Endothelial cell (in vitro differentiated cells): ENCODE measurements around the gene PRR29. TPM values are rescaled to one million over a fixed set of nuclear protein-coding genes. Genes with fewer than 3 reads are reported as not detected.

ENCODE experiments used
- DNase-seq: peaks from one replicate; pipeline ENCODE4 v3.0.0; 2021; ENCODE audit warnings: low spot score
- H3K27ac Mint-ChIP-seq: one replicate; pipeline ENCODE4 v1.8.0; 2021; ENCODE audit warnings: mixed read lengths, inconsistent platforms; ENCODE audit not compliant: unreplicated experiment
- H3K27me3 Mint-ChIP-seq: one replicate; pipeline ENCODE4 v1.8.0; 2021; ENCODE audit warnings: mild to moderate bottlenecking, moderate library complexity, mixed read lengths, inconsistent platforms; ENCODE audit not compliant: unreplicated experiment
- H3K36me3 Mint-ChIP-seq: one replicate; pipeline ENCODE4 v1.8.0; 2021; ENCODE audit warnings: mild to moderate bottlenecking, low read depth, mixed read lengths, inconsistent platforms; ENCODE audit not compliant: unreplicated experiment
- H3K4me1 Mint-ChIP-seq: one replicate; pipeline ENCODE4 v1.8.0; 2021; ENCODE audit warnings: mild to moderate bottlenecking, mixed read lengths, inconsistent platforms; ENCODE audit not compliant: unreplicated experiment
- H3K4me3 Mint-ChIP-seq: one replicate; pipeline ENCODE4 v1.8.0; 2021; ENCODE audit warnings: mild to moderate bottlenecking, mixed read lengths, inconsistent platforms; ENCODE audit not compliant: unreplicated experiment
- H3K9me3 Mint-ChIP-seq: one replicate; pipeline ENCODE4 v1.8.0; 2021; ENCODE audit warnings: mixed read lengths, inconsistent platforms; ENCODE audit not compliant: unreplicated experiment
- total RNA-seq: library from RNA; stranded (reverse); fragmentation: NEBNext Ultra II Directional; extraction: Animal tissue kit (Norgen Biotek cat#: 25700); gene quantifications from one replicate; pipeline ENCODE4 v1.2.1, GENCODE V29; 2021; ENCODE audit not compliant: unreplicated experiment
- TF ChIP-seq, protein P1 (sequence below): fragments of 200-600 bp; sonication (generic); IDR thresholded peaks from one replicate; pipeline ENCODE4 v1.5.0; 2021; ENCODE audit warnings: antibody characterized with exemption; ENCODE audit not compliant: unreplicated experiment

Gene PRR29
- total RNA-seq, 1 donor from 2014 or later, result 25.3 TPM

- TF ChIP-seq, protein P1, sequence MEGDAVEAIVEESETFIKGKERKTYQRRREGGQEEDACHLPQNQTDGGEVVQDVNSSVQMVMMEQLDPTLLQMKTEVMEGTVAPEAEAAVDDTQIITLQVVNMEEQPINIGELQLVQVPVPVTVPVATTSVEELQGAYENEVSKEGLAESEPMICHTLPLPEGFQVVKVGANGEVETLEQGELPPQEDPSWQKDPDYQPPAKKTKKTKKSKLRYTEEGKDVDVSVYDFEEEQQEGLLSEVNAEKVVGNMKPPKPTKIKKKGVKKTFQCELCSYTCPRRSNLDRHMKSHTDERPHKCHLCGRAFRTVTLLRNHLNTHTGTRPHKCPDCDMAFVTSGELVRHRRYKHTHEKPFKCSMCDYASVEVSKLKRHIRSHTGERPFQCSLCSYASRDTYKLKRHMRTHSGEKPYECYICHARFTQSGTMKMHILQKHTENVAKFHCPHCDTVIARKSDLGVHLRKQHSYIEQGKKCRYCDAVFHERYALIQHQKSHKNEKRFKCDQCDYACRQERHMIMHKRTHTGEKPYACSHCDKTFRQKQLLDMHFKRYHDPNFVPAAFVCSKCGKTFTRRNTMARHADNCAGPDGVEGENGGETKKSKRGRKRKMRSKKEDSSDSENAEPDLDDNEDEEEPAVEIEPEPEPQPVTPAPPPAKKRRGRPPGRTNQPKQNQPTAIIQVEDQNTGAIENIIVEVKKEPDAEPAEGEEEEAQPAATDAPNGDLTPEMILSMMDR, result no peak
- H3K27ac Mint-ChIP-seq, result no peak overlapping the region
- H3K4me1 Mint-ChIP-seq, result peaks cover 3% of the 10 kb centered on the region
- H3K27me3 Mint-ChIP-seq, result peaks cover 7% of the 10 kb centered on the region
- H3K9me3 Mint-ChIP-seq, result no peaks in the 10 kb centered on the region
- DNase-seq, result no peak
- no peak overlapping the region for H3K4me3 Mint-ChIP-seq
- H3K36me3 Mint-ChIP-seq, result no peaks in the 10 kb centered on the region
Observed at GRCh38 chr17:63960430-63960829, 37.7 kb upstream of the PRR29 start.

DNA sequence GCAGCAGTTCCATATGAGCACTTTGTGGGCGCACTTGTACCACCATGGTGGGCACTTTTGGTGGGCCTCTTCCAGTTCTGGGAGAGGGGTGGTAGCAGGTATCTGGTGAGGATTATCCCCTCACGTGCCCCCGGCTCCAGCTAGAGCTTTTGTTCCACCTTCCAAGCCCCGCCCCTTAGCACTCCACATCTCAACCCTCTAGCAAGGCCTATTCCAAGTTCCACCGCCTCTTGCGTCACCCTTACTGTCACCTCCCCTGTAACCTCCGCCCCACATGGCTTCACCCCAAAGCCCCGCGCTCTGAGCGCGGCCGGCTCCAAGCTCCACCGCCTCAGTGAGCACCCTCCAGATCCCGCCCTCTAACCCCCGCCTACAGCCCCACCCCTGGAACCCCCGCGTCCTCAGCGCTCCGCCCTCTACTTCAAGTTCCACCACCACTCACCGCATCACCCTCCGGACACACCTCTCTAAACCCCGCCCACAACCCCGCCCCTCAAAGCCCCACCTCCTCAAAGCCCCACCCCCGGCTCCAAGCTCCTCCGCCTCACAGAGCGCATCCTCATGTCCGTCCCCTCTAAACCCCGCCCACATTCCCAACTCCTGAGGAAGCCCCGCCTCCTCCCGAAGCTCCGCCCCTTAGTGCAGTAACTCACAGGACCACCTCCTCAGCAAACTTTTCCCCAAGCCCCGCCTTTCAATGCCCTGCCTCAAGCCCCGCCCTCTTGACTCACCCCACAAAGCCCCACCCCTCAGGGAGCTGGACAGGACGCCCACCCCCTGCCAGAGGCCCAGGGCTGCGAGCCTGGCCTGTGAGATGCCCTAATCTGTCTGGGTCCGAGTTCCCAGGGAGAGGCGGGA lies 36.6 kb upstream of the PRR29 start:
- peak; percentile 72 for DNase-seq
- TF ChIP-seq, protein P1, result no peak
- Mint-ChIP-seq H3K27me3 (peaks cover 7% of the 10 kb centered on the region), H3K36me3 (no peaks in the 10 kb centered on the region), H3K9me3 (no peaks in the 10 kb centered on the region), H3K27ac (no peak overlapping the region), H3K4me3 (no peak overlapping the region), H3K4me1 (peaks cover 3% of the 10 kb centered on the region)

GRCh38 chr17:63962298-63962744 lies 35.8 kb upstream of the PRR29 start:
- H3K36me3 Mint-ChIP-seq, result no peaks in the 10 kb centered on the region
- no peak for DNase-seq
- TF ChIP-seq, protein P1, result no peak
- peaks cover 7% of the 10 kb centered on the region for H3K27me3 Mint-ChIP-seq
- peak overlapping the region; percentile 48 for H3K27ac Mint-ChIP-seq
- no peak overlapping the region for H3K4me3 Mint-ChIP-seq
- no peaks in the 10 kb centered on the region for H3K9me3 Mint-ChIP-seq
- H3K4me1 Mint-ChIP-seq, result peaks cover 3% of the 10 kb centered on the region

GRCh38 chr17:63963123-63963522 lies 35.0 kb upstream of the PRR29 start:
- no peaks in the 10 kb centered on the region for H3K9me3 Mint-ChIP-seq
- no peaks in the 10 kb centered on the region for H3K36me3 Mint-ChIP-seq
- TF ChIP-seq, protein P1, result no peak
- H3K4me1 Mint-ChIP-seq, result peaks cover 3% of the 10 kb centered on the region
- DNase-seq, result no peak
- no peak overlapping the region for H3K4me3 Mint-ChIP-seq
- no peak overlapping the region for H3K27ac Mint-ChIP-seq
- peaks cover 7% of the 10 kb centered on the region for H3K27me3 Mint-ChIP-seq

GRCh38 chr17:63966646-63967264 lies 31.4 kb upstream of the PRR29 start:
- Mint-ChIP-seq H3K36me3 (no peaks in the 10 kb centered on the region), H3K9me3 (no peaks in the 10 kb centered on the region), H3K27ac (no peak overlapping the region), H3K4me1 (peaks cover 3% of the 10 kb centered on the region), H3K27me3 (peaks cover 7% of the 10 kb centered on the region), H3K4me3 (no peak overlapping the region)
- TF ChIP-seq, protein P1, result no peak
- no peak for DNase-seq
